A549 treated with Hydrocortisone at 1 μM for 4 hours (cell line): ENCODE results near the gene IFT122. TPM values are rescaled to one million over a fixed set of nuclear protein-coding genes. Genes with fewer than 3 reads are reported as not detected.

Experiments
- total RNA-seq: library from RNA; stranded (reverse); fragments of 200-300 nt; extraction: Qiagen RNA extraction; gene quantifications from 5 replicates; pipeline ENCODE4 v1.2.3, GENCODE V29; 2022

The IFT122 gene, protein sequence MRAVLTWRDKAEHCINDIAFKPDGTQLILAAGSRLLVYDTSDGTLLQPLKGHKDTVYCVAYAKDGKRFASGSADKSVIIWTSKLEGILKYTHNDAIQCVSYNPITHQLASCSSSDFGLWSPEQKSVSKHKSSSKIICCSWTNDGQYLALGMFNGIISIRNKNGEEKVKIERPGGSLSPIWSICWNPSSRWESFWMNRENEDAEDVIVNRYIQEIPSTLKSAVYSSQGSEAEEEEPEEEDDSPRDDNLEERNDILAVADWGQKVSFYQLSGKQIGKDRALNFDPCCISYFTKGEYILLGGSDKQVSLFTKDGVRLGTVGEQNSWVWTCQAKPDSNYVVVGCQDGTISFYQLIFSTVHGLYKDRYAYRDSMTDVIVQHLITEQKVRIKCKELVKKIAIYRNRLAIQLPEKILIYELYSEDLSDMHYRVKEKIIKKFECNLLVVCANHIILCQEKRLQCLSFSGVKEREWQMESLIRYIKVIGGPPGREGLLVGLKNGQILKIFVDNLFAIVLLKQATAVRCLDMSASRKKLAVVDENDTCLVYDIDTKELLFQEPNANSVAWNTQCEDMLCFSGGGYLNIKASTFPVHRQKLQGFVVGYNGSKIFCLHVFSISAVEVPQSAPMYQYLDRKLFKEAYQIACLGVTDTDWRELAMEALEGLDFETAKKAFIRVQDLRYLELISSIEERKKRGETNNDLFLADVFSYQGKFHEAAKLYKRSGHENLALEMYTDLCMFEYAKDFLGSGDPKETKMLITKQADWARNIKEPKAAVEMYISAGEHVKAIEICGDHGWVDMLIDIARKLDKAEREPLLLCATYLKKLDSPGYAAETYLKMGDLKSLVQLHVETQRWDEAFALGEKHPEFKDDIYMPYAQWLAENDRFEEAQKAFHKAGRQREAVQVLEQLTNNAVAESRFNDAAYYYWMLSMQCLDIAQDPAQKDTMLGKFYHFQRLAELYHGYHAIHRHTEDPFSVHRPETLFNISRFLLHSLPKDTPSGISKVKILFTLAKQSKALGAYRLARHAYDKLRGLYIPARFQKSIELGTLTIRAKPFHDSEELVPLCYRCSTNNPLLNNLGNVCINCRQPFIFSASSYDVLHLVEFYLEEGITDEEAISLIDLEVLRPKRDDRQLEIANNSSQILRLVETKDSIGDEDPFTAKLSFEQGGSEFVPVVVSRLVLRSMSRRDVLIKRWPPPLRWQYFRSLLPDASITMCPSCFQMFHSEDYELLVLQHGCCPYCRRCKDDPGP
- total RNA-seq = 11.4 to 13.1 TPM (median 12.3 TPM) in 5 replicates

DNA sequence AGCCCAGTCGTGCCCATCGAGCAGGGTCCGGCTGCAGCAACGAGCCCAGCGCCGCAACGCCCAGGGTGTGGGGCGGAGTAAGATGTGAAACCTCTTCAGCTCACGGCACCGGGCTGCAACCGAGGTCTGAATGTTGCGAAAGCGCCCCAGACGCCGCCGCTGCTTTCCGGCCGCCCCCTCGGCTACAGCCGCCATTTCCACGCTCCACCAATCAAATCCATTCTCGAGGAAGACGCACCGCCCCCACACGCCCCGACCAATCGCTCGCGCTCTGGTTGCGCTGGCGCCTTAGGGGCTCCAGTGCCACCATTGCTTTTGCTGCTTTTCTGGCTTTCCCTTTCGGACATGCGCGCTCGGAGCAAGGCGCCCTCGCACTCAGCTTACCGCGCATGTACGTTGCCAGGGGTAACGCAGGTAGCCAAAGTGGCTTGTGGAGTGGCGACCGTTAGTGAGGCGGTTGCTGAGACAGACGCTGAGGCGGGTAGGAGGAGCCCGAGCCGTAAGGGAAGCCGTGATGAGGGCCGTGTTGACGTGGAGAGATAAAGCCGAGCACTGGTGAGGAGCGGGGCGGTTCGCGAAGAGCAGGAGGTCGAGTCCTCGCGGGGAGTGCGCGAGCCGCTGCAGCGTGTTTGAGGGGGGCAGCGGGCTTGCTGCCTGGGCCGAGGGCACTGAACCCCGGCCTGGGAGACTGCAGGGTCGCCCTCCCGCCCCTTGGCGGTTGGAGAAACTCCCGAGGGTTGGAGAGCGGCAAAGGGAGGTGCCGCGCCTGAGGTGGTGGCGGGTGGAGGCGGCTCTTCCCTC lies at the start of gene IFT122, which contains the start of gene MBD4:
Gene IFT122 (plus strand): TSS at position 408 of the 801 bp plus-strand sequence. CDS start 107 bp downstream, at position 515.
Gene MBD4 (minus strand): TSS at position 132 of the 801 bp plus-strand sequence. CDS start 115 bp downstream, at position 17.

GRCh38 chr3:129428376-129429079 lies 11.5 kb upstream of the IFT122 start, which contains the start of gene EFCAB12:
TSS of gene EFCAB12 (minus strand) at chr3:129428636. CDS start at chr3:129428488, 148 bp downstream.

DNA sequence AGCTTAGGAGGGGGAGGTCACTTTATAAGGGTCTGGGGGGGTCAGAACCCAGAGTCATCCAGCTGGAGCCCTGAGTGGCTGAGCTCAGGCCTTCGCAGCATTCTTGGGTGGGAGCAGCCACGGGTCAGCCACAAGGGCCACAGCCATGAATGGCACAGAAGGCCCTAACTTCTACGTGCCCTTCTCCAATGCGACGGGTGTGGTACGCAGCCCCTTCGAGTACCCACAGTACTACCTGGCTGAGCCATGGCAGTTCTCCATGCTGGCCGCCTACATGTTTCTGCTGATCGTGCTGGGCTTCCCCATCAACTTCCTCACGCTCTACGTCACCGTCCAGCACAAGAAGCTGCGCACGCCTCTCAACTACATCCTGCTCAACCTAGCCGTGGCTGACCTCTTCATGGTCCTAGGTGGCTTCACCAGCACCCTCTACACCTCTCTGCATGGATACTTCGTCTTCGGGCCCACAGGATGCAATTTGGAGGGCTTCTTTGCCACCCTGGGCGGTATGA lies 88.6 kb downstream of the IFT122 start, which contains the start of gene RHO:
Gene RHO (plus strand): TSS at position 51 of the 512 bp plus-strand sequence. CDS start 95 bp downstream, at position 146.

GRCh38 chr3:129543156-129543790 lies 103.2 kb downstream of the IFT122 start, which contains the start of gene H1-8:
TSS of gene H1-8 (plus strand) at chr3:129543175. CDS start at chr3:129543219, 44 bp downstream.

Other genes with a start within 250 kb of the IFT122 start
- 68.6 to 96.1 TPM (median 75.6 TPM) in 5 replicates for gene COPG1, start 190.6 kb upstream of the IFT122 start, total RNA-seq
- 39.6 to 46.2 TPM (median 44.3 TPM) in 5 replicates for gene HMCES, start 161.4 kb upstream of the IFT122 start, total RNA-seq
- 0.68 to 1.2 TPM (median 1.0 TPM) in 5 replicates for gene EFCAB12, start 11.6 kb upstream of the IFT122 start, total RNA-seq
- gene MBD4, start 276 bp upstream of the IFT122 start, total RNA-seq = 16.1 to 23.2 TPM (median 18.5 TPM) in 5 replicates
- not detected in 5 replicates for gene RHO, start 88.4 kb downstream of the IFT122 start, total RNA-seq
- not detected in 5 replicates for gene H1-8, start 103.0 kb downstream of the IFT122 start, total RNA-seq
- 77.2 to 106 TPM (median 101 TPM) in 5 replicates for gene PLXND1, start 166.5 kb downstream of the IFT122 start, total RNA-seq